ENCODE measurements around the gene SSTR4. TPM values are rescaled to one million over a fixed set of nuclear protein-coding genes. Genes with fewer than 3 reads are reported as not detected.

SSTR4 gene
- total and polyA plus RNA-seq, 9 donors: 0.15 to 0.69 TPM; not detected in 7

GRCh38 chr20:23018432-23018831, 16.7 kb upstream of the SSTR4 start:
- Histone ChIP-seq H3K36me3 (no peaks in the 10 kb centered on the region), H3K27ac (no peak overlapping the region), H3K27me3 (no peaks in the 10 kb centered on the region), H3K4me3 (no peak overlapping the region), H3K4me1 (ENCODE audit: insufficient read depth) (no peaks in the 10 kb centered on the region), H3K9me3 (no peaks in the 10 kb centered on the region)
- DNase-seq: no peak
- no peak for TF ChIP-seq EP300 (IDR thresholded peaks at IDR 0.05)
- TF ChIP-seq POLR2A (IDR thresholded peaks at IDR 0.05): no peak
- TF ChIP-seq CTCF (IDR thresholded peaks at IDR 0.05): no peak
- intact Hi-C loops (cut with DNase I): no loop called here

GRCh38 chr20:23018941-23019340, 16.2 kb upstream of the SSTR4 start:
- H3K4me3 ChIP-seq: no peak overlapping the region
- no peaks in the 10 kb centered on the region for H3K4me1 ChIP-seq (ENCODE audit: insufficient read depth)
- H3K27me3 ChIP-seq: no peaks in the 10 kb centered on the region
- no peaks in the 10 kb centered on the region for H3K36me3 ChIP-seq
- 93 to 94% (median 94%) methylated on average over 11 of the region's 11 CpGs for WGBS, 3 donors
- no peak for DNase-seq
- TF ChIP-seq POLR2A (IDR thresholded peaks at IDR 0.05) (no peak), CTCF (IDR thresholded peaks at IDR 0.05) (no peak), EP300 (IDR thresholded peaks at IDR 0.05) (no peak)
- H3K27ac ChIP-seq: no peak overlapping the region
- intact Hi-C loops (cut with DNase I): no loop called here
- H3K9me3 ChIP-seq: no peaks in the 10 kb centered on the region

- Histone ChIP-seq H3K27ac (no peak overlapping the region), H3K27me3 (no peaks in the 10 kb centered on the region), H3K4me1 (ENCODE audit: insufficient read depth) (peaks cover under 1% of the 10 kb centered on the region), H3K36me3 (no peaks in the 10 kb centered on the region), H3K9me3 (no peaks in the 10 kb centered on the region), H3K4me3 (no peak overlapping the region)
- 76 to 82% (median 77%) methylated on average over 7 of the region's 7 CpGs for WGBS, 3 donors
- TF ChIP-seq POLR2A (IDR thresholded peaks at IDR 0.05): no peak
- no peak for TF ChIP-seq EP300 (IDR thresholded peaks at IDR 0.05)
- TF ChIP-seq CTCF (IDR thresholded peaks at IDR 0.05): no peak
- intact Hi-C loops (cut with DNase I): no loop called here
- no peak for DNase-seq
Measured at GRCh38 chr20:23019403-23019802, 15.7 kb upstream of the SSTR4 start.

- H3K4me3 ChIP-seq: no peak overlapping the region
- TF ChIP-seq EP300 (IDR thresholded peaks at IDR 0.05): no peak
- no peak for TF ChIP-seq CTCF (IDR thresholded peaks at IDR 0.05)
- no peak for TF ChIP-seq POLR2A (IDR thresholded peaks at IDR 0.05)
- no peak for DNase-seq
- H3K4me1 ChIP-seq (ENCODE audit: insufficient read depth): peaks cover 1% of the 10 kb centered on the region
- no peaks in the 10 kb centered on the region for H3K27me3 ChIP-seq
- no peak overlapping the region for H3K27ac ChIP-seq
- intact Hi-C loops (cut with DNase I): no loop called here
- 89 to 92% (median 91%) methylated on average over 12 of the region's 12 CpGs for WGBS, 3 donors
- no peaks in the 10 kb centered on the region for H3K9me3 ChIP-seq
- no peaks in the 10 kb centered on the region for H3K36me3 ChIP-seq
Measured at GRCh38 chr20:23020230-23021018, 14.7 kb upstream of the SSTR4 start.

Measured in ovary (tissue), 9 donors.